ENCODE measurements around the gene SLIT3.

SLIT3 gene

GRCh38 chr5:168837852-168838251 is 463.1 kb downstream of the SLIT3 start:
- TF ChIP-seq CTCF (IDR thresholded peaks at IDR 0.05; ENCODE audit: low read depth, low read length): no peak
- H3K4me3 ChIP-seq (ENCODE audit: low read depth, low read length): no peak overlapping the region

- no peak for TF ChIP-seq CTCF (IDR thresholded peaks at IDR 0.05; ENCODE audit: low read depth, low read length)
Measured at GRCh38 chr5:168836603-168837231, 464.2 kb downstream of the SLIT3 start.

GRCh38 chr5:168833936-168834335 is 467.0 kb downstream of the SLIT3 start:
- no peak for TF ChIP-seq CTCF (IDR thresholded peaks at IDR 0.05; ENCODE audit: low read depth, low read length)
- no peak overlapping the region for H3K4me3 ChIP-seq (ENCODE audit: low read depth, low read length)

More at GRCh38 chr5:168836603-168837231, 464.2 kb downstream of the SLIT3 start:
- no peak overlapping the region for H3K4me3 ChIP-seq (ENCODE audit: low read depth, low read length)

GRCh38 chr5:168833383-168833782 is 467.6 kb downstream of the SLIT3 start:
- TF ChIP-seq CTCF (IDR thresholded peaks at IDR 0.05; ENCODE audit: low read depth, low read length): no peak
- no peak overlapping the region for H3K4me3 ChIP-seq (ENCODE audit: low read depth, low read length)

GRCh38 chr5:168832308-168832707 is 468.6 kb downstream of the SLIT3 start:
- TF ChIP-seq CTCF (IDR thresholded peaks at IDR 0.05; ENCODE audit: low read depth, low read length): no peak
- no peak overlapping the region for H3K4me3 ChIP-seq (ENCODE audit: low read depth, low read length)

GRCh38 chr5:168831383-168831782 is 469.6 kb downstream of the SLIT3 start:
- no peak overlapping the region for H3K4me3 ChIP-seq (ENCODE audit: low read depth, low read length)
- TF ChIP-seq CTCF (IDR thresholded peaks at IDR 0.05; ENCODE audit: low read depth, low read length): no peak

- TF ChIP-seq CTCF (IDR thresholded peaks at IDR 0.05; ENCODE audit: low read depth, low read length): no peak
- no peak overlapping the region for H3K4me3 ChIP-seq (ENCODE audit: low read depth, low read length)
Measured at GRCh38 chr5:168830833-168831232, 470.1 kb downstream of the SLIT3 start.

Measured in WI38 (cell line).